Activated CD8-positive, alpha-beta memory T cell treated with anti-CD3 and anti-CD28 coated beads, Interleukin-2, amount 10 ng/mL, durations not matched to agents 7 days and 5 days (primary cell): ENCODE data around the gene SUPT7L. TPM values are rescaled to one million over a fixed set of nuclear protein-coding genes. Genes with fewer than 3 reads are reported as not detected.
"Not testable (repeated sequence)": the region's sequence is repeated elsewhere in the genome, so short reads cannot be mapped to it uniquely, and the experiment has no call there.

ENCODE experiments used
- ATAC-seq: fragments of 150-1000 bp; cut with Tn5 transposase; one replicate; pipeline ENCODE4 v1.10.0; 2021; ENCODE audit warnings: moderate library complexity
- CTCF ChIA-PET: fragments of 350-600 bp; sonication (Branson Sonifier 250); formaldehyde crosslinking; loops from one replicate; lab custom pipeline; 2021; ENCODE audit warnings: antibody characterized with exemption; lab: Charles Lee
- DNase-seq: peaks from one replicate; pipeline ENCODE4 v3.0.0-alpha.2; 2020
- H3K27ac Mint-ChIP-seq: one replicate; pipeline ENCODE4 v1.8.0; 2021; ENCODE audit warnings: mild to moderate bottlenecking, mixed read lengths
- H3K27me3 Mint-ChIP-seq: one replicate; pipeline ENCODE4 v1.8.0; 2021; ENCODE audit warnings: mixed read lengths
- H3K36me3 Mint-ChIP-seq: one replicate; pipeline ENCODE4 v1.8.0; 2021; ENCODE audit warnings: mild to moderate bottlenecking, mixed read lengths
- H3K4me1 Mint-ChIP-seq: one replicate; pipeline ENCODE4 v1.8.0; 2021; ENCODE audit warnings: mixed read lengths
- H3K4me3 Mint-ChIP-seq: one replicate; pipeline ENCODE4 v1.8.0; 2021; ENCODE audit warnings: mild to moderate bottlenecking, moderate library complexity, mixed read lengths
- H3K9me3 Mint-ChIP-seq: one replicate; pipeline ENCODE4 v1.8.0; 2022; ENCODE audit warnings: low read depth, mixed read lengths
- total RNA-seq, 2 experiments: library from RNA; stranded (reverse); gene quantifications; one replicate each; pipeline ENCODE4 v1.2.3, GENCODE V29; 2021

The SUPT7L gene
- total RNA-seq, 2 experiments from 2014 or later, result 34.8 to 39.7 TPM

- Mint-ChIP-seq H3K4me1 (peaks cover 9% of the 10 kb centered on the region), H3K36me3 (peaks cover 61% of the 10 kb centered on the region), H3K27ac (no peak overlapping the region), H3K27me3 (no peaks in the 10 kb centered on the region), H3K9me3 (no peaks in the 10 kb centered on the region), H3K4me3 (no peak overlapping the region)
- ATAC-seq (no peak), DNase-seq (no peak)
- CTCF ChIA-PET, result interaction anchor here (0.9 to 1.2 kb wide), 2 partner anchors 23 to 33 kb away, joined by 3 read pairs; partner anchors contain the start of genes CCDC121 and GPN1
These were observed 12.4 kb downstream of the SUPT7L start for GRCh38 chr2:27651056-27651455.

- Mint-ChIP-seq H3K27ac (no peak overlapping the region), H3K9me3 (no peaks in the 10 kb centered on the region), H3K36me3 (peaks cover 41% of the 10 kb centered on the region), H3K4me1 (peaks cover 3% of the 10 kb centered on the region), H3K27me3 (no peaks in the 10 kb centered on the region), H3K4me3 (no peak overlapping the region)
- CTCF ChIA-PET, result interaction anchor here (1.5 kb wide), 1 partner anchor 36 kb away, joined by 3 read pairs; no protein-coding TSS in a partner anchor
- DNase-seq (no peak), ATAC-seq (no peak)
These were observed 15.7 kb downstream of the SUPT7L start for GRCh38 chr2:27647737-27648136.

- Mint-ChIP-seq H3K36me3 (peaks cover 40% of the 10 kb centered on the region), H3K4me1 (no peaks in the 10 kb centered on the region), H3K27ac (peak overlapping the region; percentile 55), H3K9me3 (no peaks in the 10 kb centered on the region), H3K4me3 (no peak overlapping the region), H3K27me3 (no peaks in the 10 kb centered on the region)
- ATAC-seq (no peak), DNase-seq (no peak)
- CTCF ChIA-PET, result interaction anchor here (1.2 to 1.5 kb wide), 2 partner anchors 19 to 37 kb away, joined by 3 read pairs; no protein-coding TSS in a partner anchor
These were observed 16.1 kb downstream of the SUPT7L start for GRCh38 chr2:27647289-27647688.

GRCh38 chr2:27645197-27645596 is 18.2 kb downstream of the SUPT7L start:
- Mint-ChIP-seq H3K9me3 (no peaks in the 10 kb centered on the region), H3K4me1 (no peaks in the 10 kb centered on the region), H3K27ac (no peak overlapping the region), H3K4me3 (no peak overlapping the region), H3K36me3 (peaks cover 44% of the 10 kb centered on the region), H3K27me3 (no peaks in the 10 kb centered on the region)
- ATAC-seq, result no peak
- CTCF ChIA-PET, result no interaction called here
- DNase-seq, result no peak

- CTCF ChIA-PET, result no interaction called here
- Mint-ChIP-seq H3K9me3 (no peaks in the 10 kb centered on the region), H3K27me3 (no peaks in the 10 kb centered on the region), H3K27ac (no peak overlapping the region), H3K4me1 (peaks cover 23% of the 10 kb centered on the region), H3K36me3 (peaks cover 44% of the 10 kb centered on the region), H3K4me3 (no peak overlapping the region)
- DNase-seq, result no peak
- no peak for ATAC-seq
These were observed 22.6 kb downstream of the SUPT7L start for GRCh38 chr2:27640722-27641245.

- ATAC-seq (peak; percentile 24), DNase-seq (peak; percentile 42)
- CTCF ChIA-PET, result interaction anchor here (1.0 to 1.7 kb wide), 2 partner anchors 10 to 45 kb away, joined by 3 to 10 read pairs; partner anchors contain the start of genes CCDC121 and GPN1
- Mint-ChIP-seq H3K4me1 (peaks cover 30% of the 10 kb centered on the region), H3K27ac (peak overlapping the region; percentile 76), H3K9me3 (no peaks in the 10 kb centered on the region), H3K27me3 (no peaks in the 10 kb centered on the region), H3K36me3 (peaks cover 59% of the 10 kb centered on the region), H3K4me3 (no peak overlapping the region)
These were observed 24.7 kb downstream of the SUPT7L start for GRCh38 chr2:27638709-27639108.

- H3K4me1 Mint-ChIP-seq, result peaks cover 30% of the 10 kb centered on the region
- H3K27me3 Mint-ChIP-seq, result no peaks in the 10 kb centered on the region
- peak overlapping the region; percentile 76 for H3K27ac Mint-ChIP-seq
- CTCF ChIA-PET, result interaction anchor here (0.9 to 1.7 kb wide), 3 partner anchors 10 to 46 kb away, joined by 3 to 10 read pairs (median 3); partner anchors contain the start of genes CCDC121 and GPN1
- peak; percentile 82 for ATAC-seq
- peak overlapping the region; percentile 20 for H3K4me3 Mint-ChIP-seq
- H3K36me3 Mint-ChIP-seq, result peaks cover 56% of the 10 kb centered on the region
- no peak for DNase-seq
- no peaks in the 10 kb centered on the region for H3K9me3 Mint-ChIP-seq
These were observed 25.3 kb downstream of the SUPT7L start for GRCh38 chr2:27638037-27638637.

GRCh38 chr2:27636766-27637165 is 26.6 kb downstream of the SUPT7L start:
- Mint-ChIP-seq H3K4me1 (peaks cover 34% of the 10 kb centered on the region), H3K9me3 (no peaks in the 10 kb centered on the region), H3K27me3 (no peaks in the 10 kb centered on the region), H3K36me3 (peaks cover 58% of the 10 kb centered on the region), H3K27ac (no peak overlapping the region), H3K4me3 (no peak overlapping the region)
- no peak for ATAC-seq
- CTCF ChIA-PET, result no interaction called here
- no peak for DNase-seq

- peaks cover 58% of the 10 kb centered on the region for H3K36me3 Mint-ChIP-seq
- H3K4me1 Mint-ChIP-seq, result peaks cover 47% of the 10 kb centered on the region
- H3K27ac Mint-ChIP-seq, result no peak overlapping the region
- CTCF ChIA-PET, result interaction anchor here (1.2 kb wide), 1 partner anchor 19 kb away, joined by 4 read pairs; no protein-coding TSS in a partner anchor
- no peak overlapping the region for H3K4me3 Mint-ChIP-seq
- ATAC-seq, result no peak
- DNase-seq, result no peak
- no peaks in the 10 kb centered on the region for H3K9me3 Mint-ChIP-seq
- H3K27me3 Mint-ChIP-seq, result no peaks in the 10 kb centered on the region
These were observed 29.1 kb downstream of the SUPT7L start for GRCh38 chr2:27634291-27634690.

- H3K36me3 Mint-ChIP-seq, result peaks cover 36% of the 10 kb centered on the region
- ATAC-seq, H3K27me3 Mint-ChIP-seq, H3K9me3 Mint-ChIP-seq, CTCF ChIA-PET, DNase-seq, H3K27ac Mint-ChIP-seq: not testable (repeated sequence)
- H3K4me3 Mint-ChIP-seq, result peak overlapping the region; percentile 33
- peaks cover 43% of the 10 kb centered on the region for H3K4me1 Mint-ChIP-seq
These were observed 33.2 kb downstream of the SUPT7L start for GRCh38 chr2:27630257-27630656.

GRCh38 chr2:27628767-27629709 is 34.4 kb downstream of the SUPT7L start, which contains the start of the genes CCDC121 and GPN1:
CCDC121 (minus strand) TSS chr2:27629012; CDS start chr2:27627799, 1,213 bp downstream.
GPN1 (plus strand) TSS chr2:27629050; CDS start chr2:27629059, 9 bp downstream.
- peak; percentile 98 for DNase-seq
- ATAC-seq, result peak; percentile 97
- H3K4me1 Mint-ChIP-seq, result peaks cover 40% of the 10 kb centered on the region
- CTCF ChIA-PET, result interaction anchor here (0.8 to 1.5 kb wide), 7 partner anchors 10 to 244 kb away, joined by 3 to 9 read pairs (median 3); partner anchors contain the start of genes PPM1G, SLC4A1AP and SUPT7L
- no peak within 1 kb of the TSS for H3K27ac Mint-ChIP-seq
- H3K27me3 Mint-ChIP-seq, result no peaks in the 10 kb centered on the region
- H3K4me3 Mint-ChIP-seq, result no peak within 1 kb of the TSS
- no peaks in the 10 kb centered on the region for H3K9me3 Mint-ChIP-seq
- H3K36me3 Mint-ChIP-seq, result peaks cover 33% of the 10 kb centered on the region

- no peaks in the 10 kb centered on the region for H3K27me3 Mint-ChIP-seq
- no peak overlapping the region for H3K4me3 Mint-ChIP-seq
- peaks cover 33% of the 10 kb centered on the region for H3K36me3 Mint-ChIP-seq
- peak; percentile 55 for ATAC-seq
- H3K9me3 Mint-ChIP-seq, result no peaks in the 10 kb centered on the region
- DNase-seq, result no peak
- CTCF ChIA-PET, result interaction anchor here (1.1 to 1.5 kb wide), 6 partner anchors 11 to 243 kb away, joined by 3 to 9 read pairs (median 4); partner anchors contain the start of gene PPM1G
- peaks cover 38% of the 10 kb centered on the region for H3K4me1 Mint-ChIP-seq
- H3K27ac Mint-ChIP-seq, result no peak overlapping the region
These were observed 35.2 kb downstream of the SUPT7L start for GRCh38 chr2:27627963-27628766.
